GM21447 (cell line): Measurements from ENCODE around the gene CSGALNACT2.

Source experiments
- ATAC-seq: cut with Tn5 transposase; IDR thresholded peaks from one replicate; pipeline ENCODE4 v1.9.1; 2021; ENCODE audit not compliant: unreplicated experiment

Gene CSGALNACT2

DNA sequence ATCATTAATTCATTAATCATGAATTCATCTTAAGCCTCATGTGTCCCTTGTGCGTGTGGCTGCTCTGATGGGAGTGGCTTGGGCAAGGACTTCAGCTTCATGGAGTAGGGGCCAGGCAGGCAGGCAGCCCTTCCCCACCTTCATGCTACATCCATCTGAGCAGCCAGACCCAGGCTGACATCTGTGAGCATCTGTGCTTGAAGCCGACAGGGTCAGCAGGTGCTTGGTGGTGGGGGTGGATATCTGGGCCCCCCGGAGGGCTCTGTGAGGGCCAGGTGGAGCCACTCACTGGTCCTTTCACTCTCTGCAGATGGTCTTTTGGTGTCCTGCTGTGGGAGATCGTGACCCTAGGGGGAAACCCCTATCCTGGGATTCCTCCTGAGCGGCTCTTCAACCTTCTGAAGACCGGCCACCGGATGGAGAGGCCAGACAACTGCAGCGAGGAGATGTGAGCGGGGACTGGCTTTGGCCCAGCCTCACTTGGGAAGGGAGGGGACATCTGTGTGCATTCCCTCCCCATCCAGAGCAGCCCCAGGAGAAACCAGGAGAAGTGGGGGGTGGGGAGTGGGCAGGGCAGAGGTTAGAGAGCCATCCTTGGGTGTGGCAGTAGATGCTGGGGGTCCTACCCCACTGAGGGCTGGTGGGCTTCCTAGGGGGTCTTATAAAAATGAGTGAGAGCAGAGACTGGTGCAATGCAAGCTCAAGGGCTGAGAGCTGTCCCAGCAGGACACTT is 14.7 kb upstream of the CSGALNACT2 start:
- ATAC-seq, result no peak

GRCh38 chr10:43124094-43124521 is 14.1 kb upstream of the CSGALNACT2 start:
- no peak for ATAC-seq

DNA sequence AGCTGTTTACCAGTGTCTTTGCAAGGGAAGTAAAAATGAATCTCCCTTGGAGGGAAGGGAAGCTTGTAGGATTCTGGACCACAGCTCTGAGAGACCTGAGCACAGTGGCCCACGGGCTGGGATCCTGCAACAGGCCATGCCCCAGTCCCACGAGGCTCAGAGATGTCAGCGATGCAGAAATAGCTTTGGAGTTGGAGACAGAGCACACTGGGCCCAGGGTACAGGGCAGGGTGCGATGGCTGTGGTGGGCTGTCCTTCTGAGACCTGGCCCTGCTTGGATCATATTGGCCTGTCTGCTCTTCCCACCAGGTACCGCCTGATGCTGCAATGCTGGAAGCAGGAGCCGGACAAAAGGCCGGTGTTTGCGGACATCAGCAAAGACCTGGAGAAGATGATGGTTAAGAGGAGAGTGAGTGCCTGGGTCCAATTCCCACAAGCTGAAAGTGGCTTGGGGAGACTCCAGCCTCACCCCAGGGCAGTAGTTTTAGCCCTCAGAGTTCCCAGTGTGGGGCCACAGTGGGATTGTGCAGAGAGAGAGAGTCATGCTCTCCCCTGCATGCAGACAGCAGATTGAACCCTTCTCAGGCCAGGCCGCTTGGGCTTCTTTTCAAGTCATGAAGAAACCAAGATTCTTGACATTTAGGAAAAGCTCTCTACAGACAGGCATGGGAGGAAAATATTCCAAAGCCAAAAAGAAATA is 13.5 kb upstream of the CSGALNACT2 start:
- no peak for ATAC-seq

- ATAC-seq, result no peak
Measured at GRCh38 chr10:43125274-43125845, 12.9 kb upstream of the CSGALNACT2 start.

- ATAC-seq, result no peak
Measured at GRCh38 chr10:43125881-43126731, 12.1 kb upstream of the CSGALNACT2 start.

DNA sequence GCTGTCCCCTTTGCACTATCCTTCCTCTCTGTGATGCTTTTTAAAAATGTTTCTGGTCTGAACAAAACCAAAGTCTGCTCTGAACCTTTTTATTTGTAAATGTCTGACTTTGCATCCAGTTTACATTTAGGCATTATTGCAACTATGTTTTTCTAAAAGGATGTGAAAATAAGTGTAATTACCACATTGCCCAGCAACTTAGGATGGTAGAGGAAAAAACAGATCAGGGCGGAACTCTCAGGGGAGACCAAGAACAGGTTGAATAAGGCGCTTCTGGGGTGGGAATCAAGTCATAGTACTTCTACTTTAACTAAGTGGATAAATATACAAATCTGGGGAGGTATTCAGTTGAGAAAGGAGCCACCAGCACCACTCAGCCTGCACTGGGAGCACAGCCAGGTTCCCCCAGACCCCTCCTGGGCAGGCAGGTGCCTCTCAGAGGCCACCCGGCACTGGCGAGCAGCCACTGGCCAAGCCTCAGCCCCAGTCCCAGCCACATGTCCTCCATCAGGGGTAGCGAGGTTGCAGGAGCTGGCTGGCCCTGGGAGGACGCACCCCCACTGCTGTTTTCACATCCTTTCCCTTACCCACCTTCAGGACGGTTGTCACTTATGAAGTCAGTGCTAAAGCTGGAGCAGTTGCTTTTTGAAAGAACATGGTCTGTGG is 11.4 kb upstream of the CSGALNACT2 start:
- ATAC-seq, result peak; percentile 51

- ATAC-seq, result no peak
Measured at GRCh38 chr10:43127442-43127841, 10.8 kb upstream of the CSGALNACT2 start.

DNA sequence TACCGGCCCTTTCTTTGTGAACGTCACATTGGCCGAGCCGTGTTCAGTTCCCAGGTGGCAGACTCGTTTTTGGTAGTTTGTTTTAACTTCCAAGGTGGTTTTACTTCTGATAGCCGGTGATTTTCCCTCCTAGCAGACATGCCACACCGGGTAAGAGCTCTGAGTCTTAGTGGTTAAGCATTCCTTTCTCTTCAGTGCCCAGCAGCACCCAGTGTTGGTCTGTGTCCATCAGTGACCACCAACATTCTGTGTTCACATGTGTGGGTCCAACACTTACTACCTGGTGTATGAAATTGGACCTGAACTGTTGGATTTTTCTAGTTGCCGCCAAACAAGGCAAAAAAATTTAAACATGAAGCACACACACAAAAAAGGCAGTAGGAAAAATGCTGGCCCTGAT is 9.9 kb upstream of the CSGALNACT2 start:
- no peak for ATAC-seq

- ATAC-seq, result peak; percentile 71
Measured at GRCh38 chr10:43128958-43129706, 9.1 kb upstream of the CSGALNACT2 start.

DNA sequence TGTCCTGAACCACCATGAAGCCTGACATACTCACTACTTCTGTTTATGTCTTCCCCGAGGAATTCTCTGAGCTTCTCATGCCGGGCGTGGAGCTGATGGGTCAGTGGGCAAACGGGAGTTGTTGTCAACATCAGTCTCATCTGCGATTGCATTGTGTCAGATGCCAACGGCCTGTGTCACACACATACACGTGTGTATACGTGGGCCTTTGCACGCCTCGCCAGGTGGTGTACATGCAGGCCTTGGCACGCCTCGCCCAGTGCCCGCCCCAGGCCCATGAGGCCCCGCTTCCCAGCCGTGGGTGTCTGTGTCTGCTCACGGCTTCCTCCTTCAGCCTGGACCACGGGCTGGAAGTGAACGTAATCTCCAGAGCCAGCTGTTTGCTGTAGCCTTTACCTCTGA is 7.5 kb upstream of the CSGALNACT2 start:
- no peak for ATAC-seq

- no peak for ATAC-seq
Measured at GRCh38 chr10:43131256-43131655, 7.0 kb upstream of the CSGALNACT2 start.

DNA sequence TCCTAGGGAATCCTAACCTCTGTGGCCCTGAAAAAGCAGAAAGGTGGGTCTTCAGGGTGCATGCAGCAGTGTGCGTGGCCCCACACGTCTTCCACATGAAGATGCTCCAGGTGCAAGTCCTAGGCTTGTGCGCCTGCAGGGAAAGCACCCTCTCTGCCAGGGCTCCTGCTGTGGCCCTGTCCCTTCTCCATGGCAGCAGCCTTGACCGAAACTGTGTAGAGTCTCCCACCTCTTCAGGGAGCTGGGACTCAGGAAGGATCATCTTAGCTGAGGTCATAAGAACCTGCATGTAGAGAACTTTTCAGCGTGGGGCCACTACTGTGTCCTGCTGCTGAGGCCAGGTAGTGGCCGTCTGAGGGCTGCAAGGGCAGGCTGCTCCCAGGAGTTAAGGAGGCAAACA is 6.3 kb upstream of the CSGALNACT2 start:
- ATAC-seq, result no peak

DNA sequence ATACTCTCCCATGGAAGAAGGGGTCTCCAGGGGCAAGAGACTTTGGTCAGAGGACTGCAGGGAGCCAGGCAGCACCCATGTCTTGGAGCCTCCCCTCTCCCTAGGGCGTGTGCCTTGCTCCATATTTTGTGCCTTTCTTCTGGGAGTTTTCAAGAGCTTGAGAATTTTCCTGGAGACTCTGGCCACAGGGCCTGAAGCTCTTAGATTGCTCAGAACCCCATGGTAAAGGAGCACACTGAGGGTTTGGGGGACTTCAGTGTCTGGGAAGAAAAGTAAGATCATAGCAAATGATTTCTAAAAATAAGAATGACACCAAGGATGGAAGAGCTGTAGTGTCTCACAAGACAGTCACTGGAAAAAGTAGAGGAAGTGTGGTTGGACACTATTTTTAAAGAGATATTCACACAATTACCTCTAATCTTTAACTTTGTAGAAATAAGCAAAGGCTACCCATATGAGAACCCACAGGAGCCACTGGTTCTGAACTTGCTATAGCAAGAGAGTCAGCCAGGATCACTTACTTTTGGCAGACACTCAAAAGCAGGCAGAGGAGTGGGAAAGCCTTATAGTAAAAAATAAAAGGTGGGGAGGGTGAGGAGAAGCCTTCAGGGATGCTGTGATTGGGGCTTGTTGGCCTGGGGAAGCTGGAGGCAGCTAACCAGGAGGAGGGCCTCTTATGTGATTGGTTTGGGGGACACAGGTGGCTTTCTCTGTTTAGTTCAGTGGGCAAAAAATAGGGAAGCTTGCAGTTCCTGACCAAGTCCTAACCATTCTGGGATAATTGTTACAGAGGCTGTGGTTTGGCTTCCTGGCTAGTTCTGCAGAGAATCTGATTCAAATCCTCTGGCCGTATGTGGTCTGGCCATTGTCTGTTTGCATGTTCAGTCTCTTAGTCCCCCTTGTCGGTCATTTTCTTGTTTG is 5.1 kb upstream of the CSGALNACT2 start:
- no peak for ATAC-seq

DNA sequence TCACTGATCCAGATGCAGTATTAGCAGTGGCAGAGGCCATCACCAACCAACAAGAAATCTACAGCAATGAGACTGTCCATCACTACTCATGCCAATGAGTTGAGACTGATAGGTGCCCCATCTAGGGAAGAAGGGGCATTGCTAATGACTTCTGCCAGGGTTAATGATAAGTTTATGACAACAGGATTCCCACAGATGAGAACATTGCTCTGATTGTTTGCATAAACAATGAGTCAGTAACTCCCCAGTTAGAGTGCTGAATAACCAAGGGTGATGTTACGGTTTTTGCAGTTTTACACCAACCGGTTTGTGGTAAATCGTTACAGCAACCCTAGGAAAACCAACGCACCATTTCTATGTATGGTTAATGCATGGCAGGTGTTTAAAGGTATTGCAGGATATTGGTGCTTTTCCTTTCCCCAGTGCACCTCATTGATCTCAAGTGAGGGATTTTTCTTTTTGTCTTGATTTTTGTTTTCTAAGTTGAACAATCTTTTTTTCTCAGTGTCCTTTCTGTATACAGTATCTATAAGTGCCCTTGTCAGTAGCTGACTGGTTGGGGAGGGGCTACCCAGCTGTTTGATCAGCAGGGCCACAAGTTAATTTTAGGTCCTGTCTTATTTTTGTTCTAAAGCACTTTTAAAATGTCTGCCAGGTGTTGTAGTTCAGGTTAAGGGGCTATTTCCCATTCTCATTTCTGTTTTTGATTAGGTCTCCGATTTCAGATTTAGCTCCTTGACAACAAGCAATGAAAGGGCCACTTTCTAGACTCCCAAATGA is 3.9 kb upstream of the CSGALNACT2 start:
- ATAC-seq, result no peak

DNA sequence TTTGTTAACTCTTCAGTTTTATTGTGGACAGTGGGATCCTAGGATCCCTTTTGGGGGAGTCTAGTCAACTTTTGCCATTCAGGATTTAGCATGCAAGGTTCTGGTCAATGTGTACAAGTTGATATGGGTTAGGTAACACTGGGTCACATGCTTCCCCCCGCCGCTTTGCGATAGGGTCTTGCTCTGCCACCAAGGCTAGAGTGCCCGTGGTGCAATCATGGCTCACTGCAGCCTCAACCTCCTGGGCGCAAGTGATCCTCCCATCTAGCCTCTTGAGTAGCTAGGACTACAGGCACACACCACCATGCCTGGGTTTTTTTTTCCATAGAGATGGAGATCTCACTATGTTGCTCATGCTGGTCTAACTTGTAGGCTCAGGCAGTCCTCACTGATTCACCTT is 3.2 kb upstream of the CSGALNACT2 start:
- ATAC-seq, result no peak

GRCh38 chr10:43135656-43136055 is 2.6 kb upstream of the CSGALNACT2 start:
- no peak for ATAC-seq

DNA sequence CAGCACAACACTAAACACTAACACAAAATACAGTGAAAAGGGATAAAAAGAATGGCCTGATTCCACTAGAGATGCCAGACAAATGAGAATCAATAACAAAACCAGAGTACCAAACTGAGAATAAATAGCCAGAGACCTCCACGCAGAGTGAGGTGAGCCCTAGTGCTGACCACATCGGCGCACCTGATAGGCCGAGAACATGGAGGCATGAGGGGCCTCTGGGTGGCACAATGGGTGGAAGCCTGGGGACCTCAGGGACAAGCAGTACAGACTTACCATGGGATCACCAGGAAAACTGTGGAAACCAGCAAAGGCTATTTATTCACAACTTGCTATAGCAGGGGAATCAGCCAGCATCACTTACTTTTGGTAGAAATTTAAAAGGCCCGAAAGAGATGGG is 1.8 kb upstream of the CSGALNACT2 start:
- ATAC-seq, result no peak

DNA sequence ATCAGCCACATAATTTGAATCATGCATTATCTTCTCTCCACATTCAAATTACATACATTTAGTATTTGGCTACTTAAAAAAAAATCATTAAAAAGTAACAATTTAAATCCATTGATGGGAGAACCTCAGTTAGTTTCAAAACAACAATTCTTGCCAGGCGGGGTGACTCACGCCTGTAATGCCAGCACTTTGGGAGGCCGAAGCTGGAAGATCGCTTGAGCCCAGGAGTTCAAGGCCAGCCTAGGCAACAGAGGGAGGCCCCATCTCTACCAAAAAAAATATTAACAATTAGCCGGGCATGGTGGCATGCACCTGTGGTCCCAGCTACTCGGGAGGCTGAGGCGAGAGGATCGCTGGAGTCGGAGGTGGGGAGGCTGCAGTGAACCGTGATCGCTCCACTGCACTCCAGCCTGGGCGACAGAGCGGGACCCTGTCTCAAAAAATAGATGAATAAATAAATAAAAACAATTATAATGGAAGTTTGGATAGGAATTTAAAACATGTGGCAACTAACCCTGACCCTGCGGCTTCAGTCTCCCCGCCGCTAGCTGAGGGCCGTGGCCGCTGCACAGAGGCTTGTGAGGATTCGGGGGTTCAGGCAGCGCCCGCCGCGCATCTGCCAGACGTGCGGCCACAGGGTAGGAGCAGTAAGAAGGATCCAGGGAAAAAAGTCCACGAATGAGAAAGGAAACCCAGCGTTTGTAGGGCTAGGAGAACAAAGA is 1.1 kb upstream of the CSGALNACT2 start:
- no peak for ATAC-seq
